SJCRH30 (cell line): ENCODE data around the gene PAN2. TPM values are rescaled to one million over a fixed set of nuclear protein-coding genes. Genes with fewer than 3 reads are reported as not detected.
"Not testable (repeated sequence)": the region's sequence is repeated elsewhere in the genome, so short reads cannot be mapped to it uniquely, and the experiment has no call there.

ENCODE experiments used
- DNase-seq, 2 experiments: peaks; one replicate each; pipeline ENCODE4 v3.0.0-alpha.2; 2015 to 2020
- H3K27ac ChIP-seq: fragments of 250-450 bp; sonication (Bioruptor Pico); 2 replicates; pipeline ENCODE4 v1.5.1; 2020; ENCODE audit warnings: mild to moderate bottlenecking, moderate library complexity
- H3K27me3 ChIP-seq: fragments of 250-450 bp; sonication (Bioruptor Pico); 2 replicates; pipeline ENCODE4 v1.5.1; 2020; ENCODE audit warnings: mild to moderate bottlenecking, moderate library complexity
- H3K36me3 ChIP-seq: fragments of 250-450 bp; sonication (Bioruptor Pico); 2 replicates; pipeline ENCODE4 v1.5.1; 2020; ENCODE audit warnings: mild to moderate bottlenecking, moderate library complexity
- H3K4me1 ChIP-seq: fragments of 250-450 bp; sonication (Bioruptor Pico); 2 replicates; pipeline ENCODE4 v1.5.1; 2020; ENCODE audit warnings: mild to moderate bottlenecking, moderate library complexity
- H3K4me3 ChIP-seq: fragments of 250-450 bp; sonication (Bioruptor Pico); 2 replicates; pipeline ENCODE4 v1.5.1; 2020; ENCODE audit warnings: mild to moderate bottlenecking, moderate library complexity
- H3K9me3 ChIP-seq: fragments of 250-450 bp; sonication (Bioruptor Pico); replicated peaks from 2 replicates; pipeline ENCODE4 v1.5.1; 2020; ENCODE audit warnings: mild to moderate bottlenecking, moderate library complexity
- total RNA-seq: library from RNA; depleted of rRNA; stranded (reverse); fragments of >200 nt; shearing (Covaris generic); gene quantifications from 2 replicates; pipeline ENCODE4 v1.2.3, GENCODE V29; 2014

The PAN2 gene
- total RNA-seq, 1 experiment from 2014 or later = 27.9 TPM

GRCh38 chr12:56358836-56359532, 25.2 kb upstream of the PAN2 start:
- DNase-seq = peak; percentile 21 to 42
- no peaks in the 10 kb centered on the region for H3K27me3 ChIP-seq
- no peaks in the 10 kb centered on the region; the same call in 1 of the 2 replicates for H3K36me3 ChIP-seq
- peaks cover 5% of the 10 kb centered on the region; the same call in 1 of the 2 replicates for H3K4me1 ChIP-seq
- no peak overlapping the region; the same call in 1 of the 2 replicates for H3K27ac ChIP-seq
- H3K9me3 ChIP-seq = no peaks in the 10 kb centered on the region
- H3K4me3 ChIP-seq = peak overlapping the region; percentile 67

- H3K27me3 ChIP-seq = no peaks in the 10 kb centered on the region
- DNase-seq = no peak
- no peak overlapping the region for H3K27ac ChIP-seq
- no peaks in the 10 kb centered on the region for H3K4me1 ChIP-seq
- H3K36me3 ChIP-seq = peaks cover 11% of the 10 kb centered on the region
- no peaks in the 10 kb centered on the region for H3K9me3 ChIP-seq
- H3K4me3 ChIP-seq = no peak overlapping the region
Observed at GRCh38 chr12:56351325-56351724, 17.5 kb upstream of the PAN2 start.

- Histone ChIP-seq H3K36me3 (peaks cover 13% of the 10 kb centered on the region), H3K4me1 (no peaks in the 10 kb centered on the region)
Observed at GRCh38 chr12:56350662-56351061, 16.9 kb upstream of the PAN2 start.

GRCh38 chr12:56348776-56349175, 15.0 kb upstream of the PAN2 start:
- Histone ChIP-seq H3K4me1 (no peaks in the 10 kb centered on the region), H3K27me3 (no peaks in the 10 kb centered on the region), H3K9me3 (no peaks in the 10 kb centered on the region), H3K4me3 (no peak overlapping the region), H3K36me3 (peaks cover 15% of the 10 kb centered on the region), H3K27ac (no peak overlapping the region)
- DNase-seq = no peak

More at GRCh38 chr12:56350662-56351061, 16.9 kb upstream of the PAN2 start:
- Histone ChIP-seq H3K27ac (no peak overlapping the region), H3K27me3 (no peaks in the 10 kb centered on the region), H3K9me3 (no peaks in the 10 kb centered on the region), H3K4me3 (no peak overlapping the region)
- no peak for DNase-seq

- H3K4me3 ChIP-seq, H3K9me3 ChIP-seq, H3K27ac ChIP-seq, H3K4me1 ChIP-seq, H3K27me3 ChIP-seq, DNase-seq: not testable (repeated sequence)
- peaks cover 17% of the 10 kb centered on the region for H3K36me3 ChIP-seq
Observed at GRCh38 chr12:56347255-56347654, 13.5 kb upstream of the PAN2 start.

GRCh38 chr12:56346675-56347074, 12.9 kb upstream of the PAN2 start:
- no peaks in the 10 kb centered on the region for H3K4me1 ChIP-seq
- H3K27me3 ChIP-seq = no peaks in the 10 kb centered on the region
- H3K9me3 ChIP-seq = no peaks in the 10 kb centered on the region
- no peak overlapping the region for H3K27ac ChIP-seq
- no peak for DNase-seq
- H3K36me3 ChIP-seq = peaks cover 17% of the 10 kb centered on the region
- H3K4me3 ChIP-seq = no peak overlapping the region

- not testable (repeated sequence) for H3K4me3 ChIP-seq, H3K4me1 ChIP-seq, DNase-seq, H3K9me3 ChIP-seq, H3K27ac ChIP-seq, H3K27me3 ChIP-seq, H3K36me3 ChIP-seq
Observed at GRCh38 chr12:56342290-56342689, 8.5 kb upstream of the PAN2 start.

- Histone ChIP-seq H3K36me3 (peaks cover 7% of the 10 kb centered on the region), H3K9me3 (no peaks in the 10 kb centered on the region), H3K4me3 (no peak overlapping the region), H3K27me3 (no peaks in the 10 kb centered on the region), H3K27ac (no peak overlapping the region), H3K4me1 (no peaks in the 10 kb centered on the region)
- DNase-seq = no peak
Observed at GRCh38 chr12:56341616-56342015, 7.8 kb upstream of the PAN2 start.

- Histone ChIP-seq H3K36me3 (peaks cover 4% of the 10 kb centered on the region; the same call in 1 of the 2 replicates), H3K27ac (no peak overlapping the region), H3K4me3 (no peak overlapping the region), H3K4me1 (peaks cover 4% of the 10 kb centered on the region; the same call in 1 of the 2 replicates), H3K9me3 (no peaks in the 10 kb centered on the region), H3K27me3 (no peaks in the 10 kb centered on the region)
- no peak for DNase-seq
Observed at GRCh38 chr12:56339158-56339422, 5.3 kb upstream of the PAN2 start.

GRCh38 chr12:56338308-56339157, 4.7 kb upstream of the PAN2 start, which contains the start of gene IL23A:
IL23A (plus strand) TSS chr12:56338884; CDS start chr12:56339045, 161 bp downstream.
- Histone ChIP-seq H3K4me3 (no peak within 1 kb of the TSS), H3K27me3 (no peaks in the 10 kb centered on the region), H3K4me1 (peaks cover 4% of the 10 kb centered on the region; the same call in 1 of the 2 replicates), H3K9me3 (no peaks in the 10 kb centered on the region), H3K27ac (no peak within 1 kb of the TSS), H3K36me3 (no peaks in the 10 kb centered on the region)
- DNase-seq = no peak

GRCh38 chr12:56337753-56338251, 4.0 kb upstream of the PAN2 start:
- Histone ChIP-seq H3K9me3 (no peaks in the 10 kb centered on the region), H3K27ac (no peak overlapping the region), H3K4me3 (no peak overlapping the region), H3K27me3 (no peaks in the 10 kb centered on the region), H3K36me3 (no peaks in the 10 kb centered on the region), H3K4me1 (peaks cover 7% of the 10 kb centered on the region; the same call in 1 of the 2 replicates)
- DNase-seq = no peak

- Histone ChIP-seq H3K27me3 (no peaks in the 10 kb centered on the region), H3K4me1 (peaks cover 8% of the 10 kb centered on the region; the same call in 1 of the 2 replicates), H3K36me3 (no peaks in the 10 kb centered on the region), H3K9me3 (no peaks in the 10 kb centered on the region), H3K4me3 (no peak overlapping the region), H3K27ac (no peak overlapping the region)
- DNase-seq = no peak
Observed at GRCh38 chr12:56336361-56337167, 2.8 kb upstream of the PAN2 start.

- not testable (repeated sequence) for H3K27me3 ChIP-seq, H3K4me3 ChIP-seq, H3K9me3 ChIP-seq, DNase-seq, H3K27ac ChIP-seq, H3K36me3 ChIP-seq, H3K4me1 ChIP-seq
Observed at GRCh38 chr12:56335527-56335926, 1.7 kb upstream of the PAN2 start.

GRCh38 chr12:56334490-56334793, 642 bp upstream of the PAN2 start:
- DNase-seq = no peak
- no peaks in the 10 kb centered on the region for H3K27me3 ChIP-seq
- peaks cover 8% of the 10 kb centered on the region; the same call in 1 of the 2 replicates for H3K4me1 ChIP-seq
- H3K27ac ChIP-seq = peak overlapping the region; percentile 88
- no peaks in the 10 kb centered on the region for H3K36me3 ChIP-seq
- H3K4me3 ChIP-seq = peak overlapping the region; percentile 64
- H3K9me3 ChIP-seq = no peaks in the 10 kb centered on the region
